ENCODE results near the gene MBTPS2.

Gene MBTPS2

DNA sequence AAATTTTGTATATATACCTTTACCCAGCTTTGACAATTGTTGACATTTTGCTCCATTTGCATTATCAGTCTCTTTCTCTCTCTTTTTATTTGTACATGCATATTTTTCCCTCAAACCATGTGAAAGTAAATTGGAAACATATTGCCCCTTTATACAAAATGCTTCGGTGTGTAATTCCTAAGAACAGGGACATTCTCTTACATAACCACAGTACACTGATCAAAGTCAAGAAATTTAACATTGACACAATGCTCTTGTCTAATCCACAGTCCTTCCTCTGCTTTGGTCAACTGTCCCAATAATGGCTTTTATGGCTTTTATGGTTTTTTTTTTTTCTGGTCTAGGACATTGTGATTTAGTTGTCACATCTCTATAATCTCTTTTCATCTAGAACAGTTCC lies 91.6 kb downstream of the MBTPS2 start:
- DNase-seq (ENCODE audit: extremely low spot score) = no peak
- ChIA-PET CTCF (no interaction called here), POLR2A (no interaction called here)
- TF ChIP-seq SP1 (IDR thresholded peaks at IDR 0.05) (no peak), L3MBTL2 (conservative IDR thresholded peaks at IDR 0.05) (no peak), FOXK2 (IDR thresholded peaks at IDR 0.05) (no peak), FOXM1 (IDR thresholded peaks at IDR 0.05; ENCODE audit: borderline replicate concordance) (no peak), TARDBP (IDR thresholded peaks at IDR 0.05) (no peak), ELF4 (IDR thresholded peaks at IDR 0.05) (no peak)

DNA sequence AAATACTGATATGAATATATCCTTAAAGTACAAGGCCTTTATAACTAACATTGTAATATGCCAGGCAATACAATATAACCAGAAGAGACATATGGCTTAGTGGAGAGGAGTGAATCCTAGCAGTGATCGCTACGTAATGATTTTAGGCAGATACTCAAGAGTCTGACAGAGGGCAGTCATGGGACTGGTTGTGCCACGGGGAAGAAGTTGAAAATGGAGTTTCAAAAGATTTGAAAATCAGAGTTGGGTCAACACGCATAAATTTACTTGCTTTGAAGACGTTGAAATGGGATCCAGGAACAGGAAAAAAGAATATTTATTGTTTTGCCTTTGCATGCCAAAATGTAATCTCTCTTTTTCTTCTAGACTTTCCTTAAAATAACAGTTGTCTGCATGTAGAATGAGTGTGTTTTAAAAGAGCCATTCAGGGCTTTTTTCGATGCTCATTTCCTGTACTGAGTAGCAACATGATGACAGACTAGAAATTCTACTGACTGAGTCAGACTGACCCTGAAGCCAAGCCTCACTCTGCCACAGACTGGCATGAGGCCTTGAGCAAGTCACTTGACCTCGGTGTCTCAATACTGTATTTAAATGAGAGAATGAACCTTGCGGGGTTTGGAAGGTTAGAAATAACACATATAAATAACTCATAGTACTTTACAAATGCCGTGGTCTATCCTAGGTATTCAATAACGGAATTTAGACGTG lies 93.0 kb downstream of the MBTPS2 start:
- CTCF ChIA-PET = interaction anchor here (0.7 kb wide), 1 partner anchor 137 kb away, joined by 4 read pairs; no protein-coding TSS in a partner anchor
- DNase-seq (ENCODE audit: extremely low spot score) = no peak
- POLR2A ChIA-PET = no interaction called here
- TF ChIP-seq BHLHE40 (IDR thresholded peaks at IDR 0.05; ENCODE audit: borderline replicate concordance) = no peak
- no peak for TF ChIP-seq FOXK2 (IDR thresholded peaks at IDR 0.05)
- TF ChIP-seq NFRKB (IDR thresholded peaks at IDR 0.05) = no peak
- no peak for TF ChIP-seq L3MBTL2 (conservative IDR thresholded peaks at IDR 0.05)
- no peak for TF ChIP-seq SUZ12 (IDR thresholded peaks at IDR 0.05)
- no peak for TF ChIP-seq ARNT (IDR thresholded peaks at IDR 0.05)
- TF ChIP-seq CTBP1 (IDR thresholded peaks at IDR 0.05; ENCODE audit: borderline replicate concordance) = no peak
- TF ChIP-seq SP1 (IDR thresholded peaks at IDR 0.05) = no peak
- TF ChIP-seq HDGF (IDR thresholded peaks at IDR 0.05; ENCODE audit: borderline replicate concordance) = no peak
- TF ChIP-seq, protein P1, sequence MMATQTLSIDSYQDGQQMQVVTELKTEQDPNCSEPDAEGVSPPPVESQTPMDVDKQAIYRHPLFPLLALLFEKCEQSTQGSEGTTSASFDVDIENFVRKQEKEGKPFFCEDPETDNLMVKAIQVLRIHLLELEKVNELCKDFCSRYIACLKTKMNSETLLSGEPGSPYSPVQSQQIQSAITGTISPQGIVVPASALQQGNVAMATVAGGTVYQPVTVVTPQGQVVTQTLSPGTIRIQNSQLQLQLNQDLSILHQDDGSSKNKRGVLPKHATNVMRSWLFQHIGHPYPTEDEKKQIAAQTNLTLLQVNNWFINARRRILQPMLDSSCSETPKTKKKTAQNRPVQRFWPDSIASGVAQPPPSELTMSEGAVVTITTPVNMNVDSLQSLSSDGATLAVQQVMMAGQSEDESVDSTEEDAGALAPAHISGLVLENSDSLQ (IDR thresholded peaks at IDR 0.05) = no peak
- no peak for TF ChIP-seq FOXA1 (IDR thresholded peaks at IDR 0.05)
- no peak for TF ChIP-seq ELF4 (IDR thresholded peaks at IDR 0.05)
- TF ChIP-seq LEF1 (IDR thresholded peaks at IDR 0.05; ENCODE audit: borderline replicate concordance) = no peak
- TF ChIP-seq TARDBP (IDR thresholded peaks at IDR 0.05) = no peak

DNA sequence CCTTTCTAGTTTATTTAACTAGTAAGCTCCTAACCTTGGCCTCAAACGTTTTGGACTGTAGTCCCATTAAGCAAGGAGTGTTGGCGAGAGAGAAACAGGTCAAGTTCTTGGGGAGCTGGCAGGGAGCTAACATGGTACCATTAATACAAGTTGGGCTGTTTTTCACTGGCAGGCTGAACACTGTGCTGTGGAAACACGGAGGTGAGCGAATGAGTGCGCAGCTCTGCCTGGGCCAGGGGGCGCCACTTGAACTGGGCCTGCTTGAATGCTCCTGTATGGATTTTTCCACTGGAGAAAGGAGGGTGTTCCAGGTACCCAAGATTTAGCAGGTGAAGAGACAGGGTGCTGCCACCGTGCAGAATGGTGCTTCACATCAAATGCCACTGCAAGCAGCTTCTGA lies 93.7 kb downstream of the MBTPS2 start:
- ChIA-PET CTCF (interaction anchor here (0.7 kb wide), 1 partner anchor 20 kb away, joined by 8 read pairs; no protein-coding TSS in a partner anchor), POLR2A (no interaction called here)
- no peak for TF ChIP-seq L3MBTL2 (conservative IDR thresholded peaks at IDR 0.05)
- TF ChIP-seq FOXK2 (IDR thresholded peaks at IDR 0.05) = no peak
- no peak for TF ChIP-seq TARDBP (IDR thresholded peaks at IDR 0.05)
- no peak for TF ChIP-seq FOXM1 (IDR thresholded peaks at IDR 0.05; ENCODE audit: borderline replicate concordance)
- no peak for DNase-seq (ENCODE audit: extremely low spot score)

DNA sequence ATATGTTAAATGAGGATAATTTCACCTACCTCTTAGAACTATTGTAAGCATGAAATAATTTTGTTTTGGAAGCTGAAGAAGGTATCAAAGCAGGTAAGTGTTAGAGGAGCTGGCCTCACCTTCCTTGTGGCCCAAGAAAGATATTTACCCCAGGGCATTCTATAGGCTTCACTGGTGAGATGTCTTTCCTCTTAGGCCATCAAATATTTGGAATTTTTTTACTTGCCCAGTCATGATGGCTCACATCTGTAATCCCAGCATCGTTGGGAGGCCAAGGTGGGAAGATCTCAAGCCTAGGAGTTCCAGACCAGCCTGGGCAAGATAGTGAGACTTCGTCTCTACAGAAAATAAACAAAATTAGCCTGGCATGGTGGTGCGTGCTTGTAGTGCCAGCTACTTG lies 95.0 kb downstream of the MBTPS2 start:
- POLR2A ChIA-PET = no interaction called here
- TF ChIP-seq FOXA1 (IDR thresholded peaks at IDR 0.05) (no peak), HDGF (IDR thresholded peaks at IDR 0.05; ENCODE audit: borderline replicate concordance) (no peak), TARDBP (IDR thresholded peaks at IDR 0.05) (no peak), ARNT (IDR thresholded peaks at IDR 0.05) (no peak)
- no peak for DNase-seq (ENCODE audit: extremely low spot score)
- CTCF ChIA-PET = no interaction called here
